ENCODE data around the gene TOGARAM2.

GRCh38 chr2:29032189-29032588 is 51.1 kb downstream of the TOGARAM2 start:
- no peak for TF ChIP-seq CTCF (IDR thresholded peaks at IDR 0.05 in 4 of 5, conservative IDR thresholded peaks at IDR 0.05 in 1 of 5)
- TF ChIP-seq POLR2A (IDR thresholded peaks at IDR 0.05): no peak
